ENCODE measurements around the gene AP4M1.

Gene AP4M1

DNA sequence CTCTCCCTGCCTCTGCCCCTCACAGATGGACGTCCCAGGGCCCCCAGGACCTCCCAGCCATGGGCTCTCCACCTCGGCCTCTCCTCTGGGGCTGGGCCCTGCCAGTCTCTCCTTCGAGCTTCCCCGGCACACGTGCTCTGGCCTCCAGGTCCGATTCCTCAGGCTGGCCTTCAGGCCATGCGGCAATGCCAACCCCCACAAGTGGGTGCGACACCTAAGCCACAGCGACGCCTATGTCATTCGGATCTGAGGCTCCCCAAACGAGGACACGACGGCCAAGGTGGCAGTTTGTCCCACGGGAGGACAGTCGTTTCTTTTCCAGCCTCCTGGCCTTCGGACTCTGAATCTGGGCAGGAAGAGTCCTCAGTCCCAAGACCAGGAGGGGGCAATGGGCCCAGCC is 5.2 kb downstream of the AP4M1 start:
- TF ChIP-seq, protein P1, sequence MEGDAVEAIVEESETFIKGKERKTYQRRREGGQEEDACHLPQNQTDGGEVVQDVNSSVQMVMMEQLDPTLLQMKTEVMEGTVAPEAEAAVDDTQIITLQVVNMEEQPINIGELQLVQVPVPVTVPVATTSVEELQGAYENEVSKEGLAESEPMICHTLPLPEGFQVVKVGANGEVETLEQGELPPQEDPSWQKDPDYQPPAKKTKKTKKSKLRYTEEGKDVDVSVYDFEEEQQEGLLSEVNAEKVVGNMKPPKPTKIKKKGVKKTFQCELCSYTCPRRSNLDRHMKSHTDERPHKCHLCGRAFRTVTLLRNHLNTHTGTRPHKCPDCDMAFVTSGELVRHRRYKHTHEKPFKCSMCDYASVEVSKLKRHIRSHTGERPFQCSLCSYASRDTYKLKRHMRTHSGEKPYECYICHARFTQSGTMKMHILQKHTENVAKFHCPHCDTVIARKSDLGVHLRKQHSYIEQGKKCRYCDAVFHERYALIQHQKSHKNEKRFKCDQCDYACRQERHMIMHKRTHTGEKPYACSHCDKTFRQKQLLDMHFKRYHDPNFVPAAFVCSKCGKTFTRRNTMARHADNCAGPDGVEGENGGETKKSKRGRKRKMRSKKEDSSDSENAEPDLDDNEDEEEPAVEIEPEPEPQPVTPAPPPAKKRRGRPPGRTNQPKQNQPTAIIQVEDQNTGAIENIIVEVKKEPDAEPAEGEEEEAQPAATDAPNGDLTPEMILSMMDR (conservative IDR thresholded peaks at IDR 0.05; ENCODE audit: control insufficient read depth, insufficient read depth, low read depth, low read length) = no peak
- no peak for DNase-seq (ENCODE audit: low read depth)
- no peak overlapping the region for H3K4me3 ChIP-seq (ENCODE audit: control insufficient read depth, low read depth, low read length)

DNA sequence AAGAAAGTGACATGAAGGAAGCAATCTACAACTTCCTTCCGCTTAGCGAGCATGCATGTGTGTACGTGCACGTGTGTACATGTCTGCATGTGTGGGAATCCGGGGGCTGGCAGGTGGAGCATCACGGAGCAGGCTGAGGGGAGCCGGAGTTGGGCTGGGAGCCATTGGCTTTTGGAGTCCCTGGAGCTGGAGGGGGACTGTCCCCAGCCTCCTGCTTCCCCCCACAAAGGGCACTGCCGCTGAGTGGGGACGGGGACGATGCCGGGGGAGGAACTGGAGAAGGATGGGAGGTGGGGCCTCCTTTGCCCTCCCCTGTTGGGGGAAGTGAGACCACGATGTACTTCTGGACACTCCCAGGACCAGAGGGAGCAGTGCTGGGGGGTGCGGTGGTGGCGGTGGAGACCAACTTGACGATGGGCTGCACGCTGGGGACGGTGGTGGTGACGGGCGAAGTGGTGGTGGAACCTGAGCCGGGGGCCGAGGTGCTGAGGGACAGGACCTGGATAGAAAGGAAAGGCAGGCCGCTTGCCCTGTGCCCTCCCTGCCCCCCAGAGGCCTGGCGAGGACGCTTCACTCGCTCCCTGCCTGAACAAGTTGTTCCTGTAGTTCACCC is 5.8 kb downstream of the AP4M1 start:
- TF ChIP-seq, protein P1 (conservative IDR thresholded peaks at IDR 0.05; ENCODE audit: control insufficient read depth, insufficient read depth, low read depth, low read length) = no peak
- DNase-seq (ENCODE audit: low read depth) = no peak
- no peak overlapping the region for H3K4me3 ChIP-seq (ENCODE audit: control insufficient read depth, low read depth, low read length)

DNA sequence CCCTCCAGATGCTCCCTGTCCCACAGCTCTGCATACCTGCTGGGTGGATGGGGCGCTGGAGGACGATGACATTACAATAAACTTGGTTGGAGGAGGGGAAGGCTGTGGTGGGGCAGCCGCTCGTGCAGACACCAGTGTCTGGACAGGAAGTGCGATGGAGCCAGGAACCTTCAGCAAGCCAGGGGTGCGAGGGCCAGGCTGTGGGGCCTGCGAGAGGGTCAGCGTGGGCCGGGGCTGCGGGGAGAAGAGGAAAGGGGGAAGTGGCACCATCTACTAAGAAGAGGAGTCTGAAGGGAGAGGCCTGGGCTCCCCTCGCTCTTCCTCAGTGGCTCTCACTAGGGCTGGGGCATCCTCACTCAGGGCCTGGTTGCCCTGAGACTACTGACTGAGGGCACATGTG is 6.4 kb downstream of the AP4M1 start:
- no peak for DNase-seq (ENCODE audit: low read depth)
- no peak overlapping the region for H3K4me3 ChIP-seq (ENCODE audit: control insufficient read depth, low read depth, low read length)
- TF ChIP-seq, protein P1 (conservative IDR thresholded peaks at IDR 0.05; ENCODE audit: control insufficient read depth, insufficient read depth, low read depth, low read length) = no peak

DNA sequence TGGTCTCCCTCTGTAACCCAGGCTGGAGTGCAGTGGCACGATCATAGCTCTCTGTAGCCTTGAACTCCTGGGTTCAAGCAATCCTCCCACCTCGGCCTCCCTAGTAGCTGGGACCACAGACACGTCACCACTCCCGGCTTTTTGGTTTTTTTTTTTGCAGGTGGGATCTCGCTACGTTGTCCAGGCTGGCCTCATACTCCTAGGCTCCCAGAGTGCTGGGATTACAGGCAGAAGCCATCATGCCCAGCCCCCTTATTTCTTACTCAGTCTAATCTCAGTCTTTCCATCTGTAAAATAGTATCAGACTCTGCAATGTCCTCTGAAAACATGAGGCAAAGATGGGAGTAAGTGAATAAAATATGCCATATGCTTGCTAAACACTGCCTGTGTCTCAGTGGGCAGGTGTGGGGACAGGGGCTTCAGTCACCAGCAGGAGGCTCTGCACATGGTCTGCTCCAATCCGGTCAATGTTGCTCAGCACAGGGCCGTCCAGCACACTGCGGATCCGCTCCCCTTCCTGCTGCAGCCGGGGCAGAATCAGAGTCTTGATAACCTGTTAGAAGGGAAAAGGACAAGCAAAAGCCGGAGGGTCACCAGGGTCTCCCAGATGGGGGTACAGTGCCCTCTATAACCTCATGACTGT is 8.2 kb downstream of the AP4M1 start:
- no peak for DNase-seq (ENCODE audit: low read depth)

DNA sequence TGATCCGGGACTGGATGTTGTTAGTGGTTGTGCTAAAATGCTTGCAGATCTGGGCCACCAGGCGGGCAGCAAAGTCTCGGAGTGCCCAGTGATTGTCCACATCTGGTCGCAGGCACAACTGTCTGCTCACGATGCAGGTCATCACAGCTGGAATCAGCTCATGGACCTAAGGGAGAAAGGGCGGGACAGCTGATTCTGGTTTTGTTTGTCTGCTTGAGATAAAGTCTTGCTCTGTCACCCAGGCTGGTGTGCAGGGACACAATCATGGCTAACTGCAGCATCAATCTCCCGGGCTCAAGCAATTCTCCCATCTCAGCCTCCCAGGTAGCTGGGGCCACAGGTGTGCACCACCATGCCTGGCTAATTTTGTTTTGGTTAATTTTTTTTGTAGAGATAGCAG is 9.7 kb downstream of the AP4M1 start:
- DNase-seq (ENCODE audit: low read depth) = no peak
- H3K4me3 ChIP-seq (ENCODE audit: control insufficient read depth, low read depth, low read length) = no peak overlapping the region
- TF ChIP-seq, protein P1 (conservative IDR thresholded peaks at IDR 0.05; ENCODE audit: control insufficient read depth, insufficient read depth, low read depth, low read length) = no peak

More for the DNA sequence above, 8.2 kb downstream of the AP4M1 start:
- no peak overlapping the region for H3K4me3 ChIP-seq (ENCODE audit: control insufficient read depth, low read depth, low read length)
- TF ChIP-seq, protein P1 (conservative IDR thresholded peaks at IDR 0.05; ENCODE audit: control insufficient read depth, insufficient read depth, low read depth, low read length) = no peak

DNA sequence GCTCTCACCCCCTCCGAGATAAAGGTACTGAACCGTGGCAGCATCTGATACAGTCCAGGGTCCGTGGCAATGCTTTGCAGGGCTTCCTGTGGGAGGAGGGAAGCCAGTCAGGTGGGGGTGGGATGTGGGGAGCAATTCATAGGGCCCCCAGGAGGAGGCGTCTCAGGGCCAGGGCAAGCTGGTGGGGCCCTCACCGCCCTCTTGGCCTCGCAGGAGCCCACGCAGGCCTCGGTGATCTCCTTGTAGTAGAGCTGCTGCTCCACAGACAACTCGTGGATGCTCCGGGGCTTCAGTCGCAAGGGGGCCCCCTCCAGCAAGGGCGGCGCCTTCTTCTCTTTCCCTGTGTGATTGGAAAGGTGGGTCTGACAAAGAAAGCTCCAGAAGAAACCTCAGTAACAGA is 10.5 kb downstream of the AP4M1 start:
- H3K4me3 ChIP-seq (ENCODE audit: control insufficient read depth, low read depth, low read length) = no peak overlapping the region
- TF ChIP-seq, protein P1 (conservative IDR thresholded peaks at IDR 0.05; ENCODE audit: control insufficient read depth, insufficient read depth, low read depth, low read length) = no peak
- DNase-seq (ENCODE audit: low read depth) = no peak
